GM12878 (cell line): Measurements from ENCODE around the gene GAS2L3.

Source experiments
- EZH2 ChIP-seq: IDR thresholded peaks from 2 replicates; pipeline ENCODE4 v1.6.1; 2012; ENCODE audit warnings: low read depth, mild to moderate bottlenecking, control low read depth, inconsistent platforms, low read length, borderline replicate concordance; ENCODE audit not compliant: control insufficient read depth
- IKZF2 ChIP-seq, 2 experiments: fragments of 450-650 bp; IDR thresholded peaks; 2 replicates each; pipeline ENCODE4 v1.6.1; 2017; ENCODE audit warnings: mild to moderate bottlenecking in 2 of 2, moderate library complexity in 2 of 2
- MTA3 ChIP-seq: IDR thresholded peaks from 2 replicates; pipeline ENCODE4 v1.6.1; 2012; ENCODE audit warnings: low read length, inconsistent platforms, borderline replicate concordance
- PBX3 ChIP-seq: IDR thresholded peaks from 2 replicates; pipeline ENCODE4 v1.6.1; 2011; ENCODE audit warnings: mild to moderate bottlenecking, low read depth, low read length, moderate library complexity; ENCODE audit not compliant: insufficient replicate concordance
- POLR2A ChIP-seq: IDR thresholded peaks from 2 replicates; pipeline ENCODE4 v1.6.1; 2011; ENCODE audit warnings: low read depth, mild to moderate bottlenecking, low read length
- RB1 ChIP-seq: fragments of 450-650 bp; formaldehyde crosslinking; IDR thresholded peaks from 2 replicates; pipeline ENCODE4 v1.6.1; 2017; ENCODE audit warnings: mild to moderate bottlenecking, borderline replicate concordance
- TAF1 ChIP-seq: IDR thresholded peaks from 2 replicates; pipeline ENCODE4 v1.6.1; 2011; ENCODE audit warnings: mild to moderate bottlenecking, low read depth, low read length, borderline replicate concordance

- TF ChIP-seq EZH2 (no peak), POLR2A (no peak), RB1 (no peak), MTA3 (no peak), TAF1 (no peak), IKZF2 (IDR thresholded peaks at IDR 0.05) (no peak), PBX3 (no peak)
These were observed 10.8 kb downstream of the GAS2L3 start for GRCh38 chr12:100584256-100584655.
